Measurements from ENCODE around the gene PLAA. TPM values are rescaled to one million over a fixed set of nuclear protein-coding genes. Genes with fewer than 3 reads are reported as not detected.

Gene PLAA
- total RNA-seq, 1 donor from 2014 or later, result 41.3 TPM

GRCh38 chr9:26904070-26904469 lies 43.0 kb downstream of the PLAA start:
- Histone ChIP-seq H3K9ac (ENCODE audit: low read length) (no peak overlapping the region), H4K20me1 (ENCODE audit: insufficient read depth, low read length) (peaks cover 7% of the 10 kb centered on the region), H3K79me2 (ENCODE audit: insufficient read depth, low read length) (no peaks in the 10 kb centered on the region), H3K36me3 (ENCODE audit: insufficient read depth, low read length) (peaks cover 15% of the 10 kb centered on the region), H3K9me3 (ENCODE audit: insufficient read depth, low read depth, low read length) (no peaks in the 10 kb centered on the region), H3K27ac (ENCODE audit: low read depth, low read length) (no peak overlapping the region), H3K4me2 (ENCODE audit: low read length) (no peak overlapping the region), H2AFZ (ENCODE audit: low read depth, low read length) (no peak overlapping the region), H3K27me3 (ENCODE audit: insufficient read depth, low read length) (no peaks in the 10 kb centered on the region), H3K4me1 (ENCODE audit: insufficient read depth, low read length) (no peaks in the 10 kb centered on the region), H3K4me3 (ENCODE audit: insufficient read depth, low read depth, low read length) (no peak overlapping the region)
- no peaks in the 10 kb centered on the region for H3K27me3 Mint-ChIP-seq (ENCODE audit: low read depth, unreplicated experiment)
- no peak overlapping the region for H3K27ac Mint-ChIP-seq (ENCODE audit: unreplicated experiment)
- TF ChIP-seq CTCF (IDR thresholded peaks at IDR 0.05; ENCODE audit: insufficient read depth, low read depth, low read length) (no peak), EZH2 (IDR thresholded peaks at IDR 0.05; ENCODE audit: insufficient read depth, low read length) (no peak)
- peaks cover 2% of the 10 kb centered on the region for H3K4me1 Mint-ChIP-seq (ENCODE audit: low read depth, unreplicated experiment)
- DNase-seq (ENCODE audit: low read depth) (no peak), FAIRE-seq (peak; percentile 20)
- H3K4me3 Mint-ChIP-seq (ENCODE audit: unreplicated experiment), result no peak overlapping the region
- H3K9me3 Mint-ChIP-seq (ENCODE audit: unreplicated experiment), result no peaks in the 10 kb centered on the region
- peaks cover 6% of the 10 kb centered on the region for H3K36me3 Mint-ChIP-seq (ENCODE audit: low read depth, unreplicated experiment)

DNA sequence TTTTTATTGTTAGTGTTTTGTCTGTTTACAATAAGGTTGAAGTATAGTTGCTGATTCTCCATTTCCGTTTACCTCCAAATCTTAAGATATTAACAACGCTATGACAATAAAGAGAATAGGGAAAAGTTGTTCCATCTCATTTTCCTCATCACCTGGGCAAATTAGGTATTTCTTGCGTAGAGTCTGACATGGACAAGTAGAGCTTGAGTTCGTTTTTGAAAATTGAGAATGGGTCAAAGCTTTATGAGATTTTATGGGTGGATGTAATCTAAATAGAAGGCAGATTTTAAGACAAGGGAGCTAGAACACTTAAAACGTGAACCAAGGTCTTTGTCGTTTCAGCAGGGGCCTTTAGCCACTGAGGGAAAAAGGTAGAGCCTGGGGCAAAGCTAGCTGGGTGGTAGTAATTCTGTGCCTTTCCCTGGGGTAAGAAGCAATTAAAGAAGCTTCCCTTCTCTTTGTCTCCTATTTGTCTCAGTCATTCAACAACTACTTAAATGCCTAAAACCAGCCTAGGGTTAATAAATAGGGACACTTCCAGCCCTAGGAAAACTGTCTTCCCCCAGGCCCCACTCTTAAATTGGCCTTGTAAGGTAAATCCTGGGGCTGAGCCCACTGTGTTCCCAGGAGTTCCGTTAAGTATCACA lies 53.9 kb downstream of the PLAA start:
- H3K36me3 ChIP-seq (ENCODE audit: insufficient read depth, low read length), result no peaks in the 10 kb centered on the region
- Mint-ChIP-seq H3K27me3 (ENCODE audit: low read depth, unreplicated experiment) (no peaks in the 10 kb centered on the region), H3K4me1 (ENCODE audit: low read depth, unreplicated experiment) (peaks cover 7% of the 10 kb centered on the region), H3K9me3 (ENCODE audit: unreplicated experiment) (peaks cover 7% of the 10 kb centered on the region), H3K27ac (ENCODE audit: unreplicated experiment) (peak overlapping the region; percentile 99), H3K36me3 (ENCODE audit: low read depth, unreplicated experiment) (no peaks in the 10 kb centered on the region), H3K4me3 (ENCODE audit: unreplicated experiment) (peak overlapping the region; percentile 100)
- H3K9me3 ChIP-seq (ENCODE audit: insufficient read depth, low read depth, low read length), result no peaks in the 10 kb centered on the region
- H3K4me2 ChIP-seq (ENCODE audit: low read length), result peak overlapping the region; percentile 89
- peak overlapping the region; percentile 91 for H3K9ac ChIP-seq (ENCODE audit: low read length)
- H3K79me2 ChIP-seq (ENCODE audit: insufficient read depth, low read length), result peaks cover 37% of the 10 kb centered on the region
- no peak for TF ChIP-seq EZH2 (IDR thresholded peaks at IDR 0.05; ENCODE audit: insufficient read depth, low read length)
- H3K27me3 ChIP-seq (ENCODE audit: insufficient read depth, low read length), result no peaks in the 10 kb centered on the region
- FAIRE-seq (no peak), DNase-seq (ENCODE audit: low read depth) (no peak)
- peaks cover 8% of the 10 kb centered on the region for H4K20me1 ChIP-seq (ENCODE audit: insufficient read depth, low read length)
- peak overlapping the region; percentile 89 for H3K4me3 ChIP-seq (ENCODE audit: insufficient read depth, low read depth, low read length)
- H3K27ac ChIP-seq (ENCODE audit: low read depth, low read length), result peak overlapping the region; percentile 92
- peak overlapping the region; percentile 98 for H2AFZ ChIP-seq (ENCODE audit: low read depth, low read length)
- peaks cover 6% of the 10 kb centered on the region for H3K4me1 ChIP-seq (ENCODE audit: insufficient read depth, low read length)

DNA sequence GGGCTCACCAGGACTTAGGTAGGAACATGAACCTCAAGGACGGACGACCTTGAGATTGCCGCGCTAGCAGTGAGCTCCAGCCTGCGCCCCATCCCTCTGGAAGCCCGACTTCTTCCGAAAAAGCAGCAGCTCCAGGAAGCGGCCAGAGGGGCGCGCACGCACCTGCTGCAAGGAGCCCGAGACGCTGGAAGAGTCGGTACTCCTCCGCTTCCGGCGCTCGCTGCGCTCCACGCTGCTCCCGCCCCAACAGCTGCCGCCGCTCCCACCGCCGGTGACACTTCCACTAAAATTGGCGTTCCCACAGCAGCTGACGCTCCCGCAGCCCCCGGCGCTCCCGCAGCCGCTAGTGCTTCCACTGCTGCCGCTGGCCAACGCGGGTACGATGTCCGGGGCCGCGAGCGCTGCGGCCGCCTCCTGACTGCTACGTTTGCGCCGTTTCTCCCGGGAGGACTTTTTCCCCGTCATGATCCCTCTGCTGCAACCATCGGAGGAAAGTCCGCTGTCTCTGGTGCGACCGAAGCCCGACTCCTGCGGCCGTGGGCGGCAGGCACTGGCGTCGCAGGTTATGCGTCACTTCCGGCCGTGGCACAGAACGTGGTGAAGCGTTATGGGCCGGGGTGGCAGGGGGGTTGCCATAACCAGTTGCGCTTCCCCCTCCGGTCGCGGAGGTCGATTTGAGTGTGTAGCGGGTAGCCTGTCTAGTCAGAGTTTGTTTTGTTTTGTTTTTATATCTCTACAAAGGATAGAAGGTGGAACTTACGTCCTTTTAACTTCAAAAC lies 54.6 kb downstream of the PLAA start, which contains the start of gene CAAP1:
CAAP1 (minus strand) TSS at position 552 of the 779 bp plus-strand sequence; CDS start at position 465, 87 bp downstream.
- Histone ChIP-seq H3K27ac (ENCODE audit: low read depth, low read length) (peak within 1 kb of the TSS; percentile 92), H3K36me3 (ENCODE audit: insufficient read depth, low read length) (no peaks in the 10 kb centered on the region), H3K27me3 (ENCODE audit: insufficient read depth, low read length) (no peaks in the 10 kb centered on the region), H3K4me1 (ENCODE audit: insufficient read depth, low read length) (peaks cover 6% of the 10 kb centered on the region), H3K79me2 (ENCODE audit: insufficient read depth, low read length) (peaks cover 44% of the 10 kb centered on the region), H3K9me3 (ENCODE audit: insufficient read depth, low read depth, low read length) (no peaks in the 10 kb centered on the region), H3K4me3 (ENCODE audit: insufficient read depth, low read depth, low read length) (peak within 1 kb of the TSS; percentile 89), H2AFZ (ENCODE audit: low read depth, low read length) (peak within 1 kb of the TSS; percentile 98), H4K20me1 (ENCODE audit: insufficient read depth, low read length) (peaks cover 11% of the 10 kb centered on the region), H3K4me2 (ENCODE audit: low read length) (peak within 1 kb of the TSS; percentile 89), H3K9ac (ENCODE audit: low read length) (peak within 1 kb of the TSS; percentile 91)
- H3K4me3 Mint-ChIP-seq (ENCODE audit: unreplicated experiment), result peak within 1 kb of the TSS; percentile 100
- FAIRE-seq (no peak), DNase-seq (ENCODE audit: low read depth) (peak; percentile 85)
- no peaks in the 10 kb centered on the region for H3K27me3 Mint-ChIP-seq (ENCODE audit: low read depth, unreplicated experiment)
- no peaks in the 10 kb centered on the region for H3K36me3 Mint-ChIP-seq (ENCODE audit: low read depth, unreplicated experiment)
- peak within 1 kb of the TSS; percentile 99 for H3K27ac Mint-ChIP-seq (ENCODE audit: unreplicated experiment)
- TF ChIP-seq EZH2 (IDR thresholded peaks at IDR 0.05; ENCODE audit: insufficient read depth, low read length), result no peak
- TF ChIP-seq CTCF (IDR thresholded peaks at IDR 0.05; ENCODE audit: insufficient read depth, low read depth, low read length), result no peak
- peaks cover 9% of the 10 kb centered on the region for H3K4me1 Mint-ChIP-seq (ENCODE audit: low read depth, unreplicated experiment)
- peaks cover 5% of the 10 kb centered on the region for H3K9me3 Mint-ChIP-seq (ENCODE audit: unreplicated experiment)
